Measurements from ENCODE around the gene MARK3. TPM values are rescaled to one million over a fixed set of nuclear protein-coding genes. Genes with fewer than 3 reads are reported as not detected.

MARK3 gene
- total and polyA plus RNA-seq, 2 donors (not counting 1 experiment from before 2014, with no cell fraction given): 73.0 to 142 TPM

DNA sequence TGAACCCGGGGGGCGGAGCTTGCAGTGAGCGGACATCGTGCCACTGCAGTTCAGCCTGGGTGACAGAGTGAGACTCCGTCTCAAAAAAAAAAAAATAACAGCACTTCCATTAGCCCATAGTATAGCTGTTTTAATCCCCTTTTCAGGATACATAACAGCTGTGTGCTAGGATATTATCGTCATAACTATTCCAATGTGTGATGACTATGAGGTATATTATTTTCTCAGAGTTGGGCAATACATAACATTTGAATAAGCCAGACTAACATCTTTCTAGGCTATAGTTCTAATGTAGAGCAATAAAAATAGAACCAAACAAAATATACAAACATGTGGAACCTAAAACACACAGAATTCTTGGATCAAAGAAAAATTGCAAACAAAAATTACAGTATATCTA, 57.1 kb downstream of the MARK3 start:
- H3K27me3 Mint-ChIP-seq: no peaks in the 10 kb centered on the region
- intact Hi-C loops (cut with micrococcal nuclease): no loop called here
- ChIA-PET CTCF (no interaction called here), POLR2A (no interaction called here)
- Histone ChIP-seq H3K27me3 (replicated peaks in 1 of 4; ENCODE audit: control extremely low read depth in 1 of 4, control insufficient read depth in 3 of 4, insufficient read depth in 4 of 4, low read length in 3 of 4) (no peaks in the 10 kb centered on the region), H2AFZ (ENCODE audit: insufficient read depth, low read depth, low read length, poor library complexity, severe bottlenecking) (no peak overlapping the region), H3K4me1 (ENCODE audit: control insufficient read depth in 2 of 2, insufficient read depth in 2 of 2, low read length in 2 of 2) (peaks cover 0 to 3% of the 10 kb centered on the region in 2 donors), H3K9ac (ENCODE audit: low read length) (no peak overlapping the region), H3K9me3 (ENCODE audit: control extremely low read depth in 1 of 3, control insufficient read depth in 2 of 3, insufficient read depth in 1 of 3, low read length in 2 of 3) (no peaks in the 10 kb centered on the region), H3K4me3 (ENCODE audit: control extremely low read depth in 1 of 5, extremely low read depth in 1 of 5, insufficient read depth in 1 of 5, low read depth in 2 of 5, low read length in 4 of 5) (no peak overlapping the region), H4K20me1 (ENCODE audit: control insufficient read depth, insufficient read depth, low read length, poor library complexity, severe bottlenecking) (peaks cover 35% of the 10 kb centered on the region), H3K27ac (ENCODE audit: low read length in 2 of 2) (no peak overlapping the region), H3K36me3 (replicated peaks in 1 of 2; ENCODE audit: control extremely low read depth in 1 of 2, control insufficient read depth in 1 of 2, extremely low read depth in 1 of 2, insufficient read depth in 2 of 2, low read length in 1 of 2) (peaks cover 0 to 24% of the 10 kb centered on the region in 2 experiments), H3K4me2 (replicated peaks; ENCODE audit: low read depth, low read length, poor library complexity, severe bottlenecking) (no peak overlapping the region), H3K79me2 (ENCODE audit: control insufficient read depth, insufficient read depth, low read length) (peaks cover 96% of the 10 kb centered on the region)
- H3K4me1 Mint-ChIP-seq: peaks cover 36% of the 10 kb centered on the region
- H3K9me3 Mint-ChIP-seq (ENCODE audit: insufficient read depth): no peaks in the 10 kb centered on the region
- H3K4me3 Mint-ChIP-seq: no peak overlapping the region
- ATAC-seq (ENCODE audit: low read depth) (no peak), DNase-seq (no peak)
- TF ChIP-seq CTCF (IDR thresholded peaks at IDR 0.05) (no peak), EZH2 (IDR thresholded peaks at IDR 0.05; ENCODE audit: borderline replicate concordance, insufficient read depth, low read depth, low read length, poor library complexity, severe bottlenecking) (no peak)
- 100% methylated on average over 2 of the region's 6 CpGs for WGBS (ENCODE audit: insufficient coverage)
- H3K27ac Mint-ChIP-seq: no peak overlapping the region

DNA sequence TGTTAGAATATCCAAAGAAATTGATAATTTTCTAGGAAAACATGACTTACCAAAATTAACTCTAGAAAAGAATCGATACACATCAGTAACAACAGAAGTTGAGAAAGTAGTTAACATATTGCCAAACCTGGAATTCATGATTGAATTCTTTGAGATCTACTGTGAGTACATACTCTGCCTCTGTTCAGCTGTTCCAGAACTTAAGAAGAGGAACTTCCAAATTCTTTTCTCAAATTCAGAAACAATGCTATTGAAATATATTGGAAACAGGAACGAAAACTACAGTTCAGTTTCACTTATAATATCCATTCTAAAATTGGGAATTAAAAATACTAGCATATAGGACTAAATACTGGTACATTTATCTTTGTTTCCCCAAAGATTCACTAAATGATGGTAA, 57.9 kb downstream of the MARK3 start:
- peaks cover 41% of the 10 kb centered on the region for H4K20me1 ChIP-seq (ENCODE audit: control insufficient read depth, insufficient read depth, low read length, poor library complexity, severe bottlenecking)
- Mint-ChIP-seq H3K9me3 (ENCODE audit: insufficient read depth) (no peaks in the 10 kb centered on the region), H3K27me3 (no peaks in the 10 kb centered on the region), H3K4me1 (peaks cover 44% of the 10 kb centered on the region), H3K27ac (no peak overlapping the region), H3K4me3 (no peak overlapping the region)
- intact Hi-C loops (cut with micrococcal nuclease): no loop called here
- WGBS (ENCODE audit: insufficient coverage): no CpG with 5 or more reads among the region's 2 CpGs
- H2AFZ ChIP-seq (ENCODE audit: insufficient read depth, low read depth, low read length, poor library complexity, severe bottlenecking): no peak overlapping the region
- no peak for TF ChIP-seq CTCF (IDR thresholded peaks at IDR 0.05)
- TF ChIP-seq EZH2 (IDR thresholded peaks at IDR 0.05; ENCODE audit: borderline replicate concordance, insufficient read depth, low read depth, low read length, poor library complexity, severe bottlenecking): no peak
- H3K4me2 ChIP-seq (replicated peaks; ENCODE audit: low read depth, low read length, poor library complexity, severe bottlenecking): no peak overlapping the region
- H3K27me3 ChIP-seq (replicated peaks in 1 of 4; ENCODE audit: control extremely low read depth in 1 of 4, control insufficient read depth in 3 of 4, insufficient read depth in 4 of 4, low read length in 3 of 4): no peaks in the 10 kb centered on the region
- POLR2A ChIA-PET: no interaction called here
- H3K36me3 ChIP-seq (replicated peaks in 1 of 2; ENCODE audit: control extremely low read depth in 1 of 2, control insufficient read depth in 1 of 2, extremely low read depth in 1 of 2, insufficient read depth in 2 of 2, low read length in 1 of 2): peaks cover 0 to 21% of the 10 kb centered on the region in 2 experiments
- no peaks in the 10 kb centered on the region for H3K9me3 ChIP-seq (ENCODE audit: control extremely low read depth in 1 of 3, control insufficient read depth in 2 of 3, insufficient read depth in 1 of 3, low read length in 2 of 3)
- peaks cover 0 to 8% of the 10 kb centered on the region in 2 donors for H3K4me1 ChIP-seq (ENCODE audit: control insufficient read depth in 2 of 2, insufficient read depth in 2 of 2, low read length in 2 of 2)
- ATAC-seq (ENCODE audit: low read depth) (no peak), DNase-seq (no peak)
- H3K4me3 ChIP-seq (ENCODE audit: control extremely low read depth in 1 of 5, extremely low read depth in 1 of 5, insufficient read depth in 1 of 5, low read depth in 2 of 5, low read length in 4 of 5): no peak overlapping the region
- CTCF ChIA-PET: no interaction called here
- H3K79me2 ChIP-seq (ENCODE audit: control insufficient read depth, insufficient read depth, low read length): peaks cover 96% of the 10 kb centered on the region
- H3K27ac ChIP-seq (ENCODE audit: low read length in 2 of 2): no peak overlapping the region
- H3K9ac ChIP-seq (ENCODE audit: low read length): no peak overlapping the region

All from B cell (primary cell).